Activated CD4-positive, alpha-beta T cell treated with anti-CD3 and anti-CD28 coated beads, Interleukin-2, Interleukin-4, amounts not matched to agents 100 ng/mL and 50 ng/mL, durations not matched to agents 16 hours and 8 hours (primary cell): ENCODE results near the gene MYH15.

Source experiments
- DNase-seq: peaks from one replicate; pipeline ENCODE4 v3.0.0-alpha.2; 2020; ENCODE audit warnings: low spot score

Gene MYH15

GRCh38 chr3:108510496-108510895 is at the start of gene MYH15:
MYH15 (minus strand) TSS chr3:108510596; CDS start chr3:108510530, 66 bp downstream.
- DNase-seq, result no peak

DNA sequence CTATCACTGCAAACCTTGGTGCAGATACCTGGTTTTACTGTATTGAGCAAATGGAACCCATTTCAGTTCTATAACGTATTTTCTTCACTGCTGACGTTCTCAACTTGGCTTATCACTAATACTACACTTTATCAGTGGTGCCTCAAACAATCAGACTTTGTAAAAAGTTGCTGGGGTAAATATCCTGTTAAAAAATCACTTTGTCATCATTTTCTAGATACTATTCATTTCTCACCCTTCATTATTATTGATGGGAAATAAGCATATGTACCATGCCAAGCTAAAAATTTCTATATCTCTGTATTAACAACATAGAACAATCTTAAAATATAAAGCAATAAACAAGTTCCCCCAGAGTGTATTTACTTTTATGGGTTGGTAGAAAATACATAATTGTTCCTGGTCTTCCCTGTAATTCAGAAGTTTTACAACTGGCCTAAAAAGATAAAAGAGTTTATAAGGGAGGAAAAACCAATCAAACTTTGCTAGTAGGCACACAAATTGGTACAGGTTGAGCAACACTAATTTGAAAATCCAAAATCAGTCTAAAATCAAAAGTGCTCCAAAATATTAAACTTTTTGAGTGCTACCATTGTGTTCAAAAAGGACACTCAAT is 45.7 kb upstream of the MYH15 start:
- no peak for DNase-seq

DNA sequence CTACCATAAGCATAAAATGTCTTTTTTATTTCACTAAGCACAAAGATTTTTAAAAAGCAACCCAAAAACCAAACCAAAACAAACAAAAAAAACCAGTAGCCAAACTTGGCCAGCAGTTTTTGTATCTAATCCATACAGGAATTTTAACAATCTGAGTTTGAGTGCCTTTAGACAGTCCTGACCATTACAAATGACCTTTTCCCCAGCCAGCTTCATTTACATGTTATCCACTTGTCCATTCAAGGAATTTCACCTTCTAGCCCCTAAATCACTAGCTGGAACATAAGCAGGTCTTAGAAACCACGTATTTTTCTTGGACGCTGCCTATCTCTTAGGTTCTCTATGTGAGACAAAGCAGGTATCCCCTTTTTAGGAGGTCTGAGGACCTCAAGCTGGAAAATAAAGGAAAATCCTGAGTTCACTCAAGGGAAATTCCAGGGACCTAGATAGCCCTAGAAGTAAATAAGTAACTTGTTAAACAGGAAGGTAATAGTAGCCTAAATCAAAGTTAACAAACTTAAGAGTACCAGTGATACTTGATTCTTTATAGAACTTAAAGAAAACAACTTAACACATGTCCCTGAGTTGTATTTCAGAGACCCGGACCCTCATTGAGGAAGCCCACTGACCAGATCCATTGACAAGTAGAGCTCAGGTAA is 44.6 kb upstream of the MYH15 start:
- DNase-seq, result no peak

DNA sequence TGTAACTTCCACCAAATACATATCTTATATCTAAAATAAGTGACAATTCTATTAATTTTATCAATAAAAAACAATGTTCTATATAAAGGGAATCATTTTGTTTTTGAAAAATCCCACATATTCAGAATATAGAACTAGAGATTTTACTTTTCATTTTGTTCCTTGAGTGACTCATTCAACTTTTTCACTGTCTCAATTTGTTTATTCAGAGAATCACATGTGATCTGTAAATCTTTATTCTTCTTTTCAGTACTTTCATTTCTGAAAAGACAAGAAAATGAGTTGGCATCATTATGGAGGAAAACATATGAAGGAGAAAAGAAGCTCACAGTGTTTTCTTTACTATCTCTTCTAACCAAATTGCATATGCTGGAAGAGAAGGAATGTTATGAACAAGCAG is 43.8 kb upstream of the MYH15 start:
- no peak for DNase-seq

GRCh38 chr3:108552267-108553159 is 42.1 kb upstream of the MYH15 start:
- peak; percentile 18 for DNase-seq

- DNase-seq, result no peak
Observed at GRCh38 chr3:108548886-108549285, 38.5 kb upstream of the MYH15 start.

DNA sequence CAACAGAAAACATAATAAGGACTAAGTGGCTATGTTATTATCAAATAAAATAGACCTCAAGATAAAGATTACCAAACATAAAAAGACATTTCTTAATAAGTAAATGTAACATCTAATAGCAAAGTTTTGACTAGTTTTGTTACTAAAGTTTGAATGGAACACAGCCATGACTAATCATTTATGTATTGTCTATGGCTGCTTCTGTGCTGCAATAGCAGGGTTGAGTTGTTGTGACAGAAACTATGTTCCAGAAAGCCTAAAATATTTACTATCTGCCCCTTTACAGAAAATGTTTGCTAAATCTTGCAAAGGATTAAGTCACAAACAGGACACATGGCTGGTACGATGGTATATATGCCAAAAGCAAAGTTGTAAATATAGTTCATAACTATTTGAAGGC is 37.9 kb upstream of the MYH15 start:
- DNase-seq, result no peak

DNA sequence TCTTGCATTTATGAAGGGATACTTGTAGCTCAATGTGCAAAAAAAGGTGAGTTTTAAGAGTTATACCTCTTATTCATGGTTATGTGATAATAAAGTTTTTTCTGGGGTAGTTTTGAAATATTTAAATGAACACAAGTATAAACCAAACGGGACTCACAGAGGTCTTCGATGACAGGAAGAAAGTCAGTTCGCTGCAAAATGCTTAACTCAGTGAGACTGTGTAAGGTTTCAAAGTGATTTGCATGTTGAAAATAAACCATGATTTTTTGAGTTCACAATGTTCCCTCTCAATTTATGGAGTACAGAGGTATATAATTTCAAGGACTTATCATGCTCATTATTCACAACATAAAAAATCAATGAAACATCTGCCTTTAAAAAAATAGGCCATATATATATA is 36.3 kb upstream of the MYH15 start:
- no peak for DNase-seq

GRCh38 chr3:108546247-108546646 is 35.9 kb upstream of the MYH15 start:
- DNase-seq, result no peak

DNA sequence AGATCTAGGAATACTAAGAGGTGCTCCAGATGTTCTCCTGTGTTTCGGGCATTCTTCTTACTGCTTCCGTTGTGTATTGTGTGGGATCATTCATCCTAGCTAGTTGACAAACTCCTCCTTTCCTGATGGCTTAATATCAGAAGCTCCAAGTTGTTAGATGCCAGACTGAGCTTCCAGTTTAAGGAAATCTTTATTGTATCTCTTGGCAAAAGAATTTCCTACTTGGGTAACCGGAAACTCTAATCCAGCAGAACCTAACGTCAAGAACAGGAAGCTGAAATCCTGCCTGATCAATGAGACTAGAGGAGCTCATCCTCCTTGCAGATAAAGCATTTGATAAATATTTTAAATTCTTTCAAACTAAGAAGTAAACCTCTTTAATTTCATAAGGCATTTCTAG is 27.7 kb upstream of the MYH15 start:
- DNase-seq, result no peak

- DNase-seq, result no peak
Observed at GRCh38 chr3:108528459-108529252, 18.3 kb upstream of the MYH15 start.

GRCh38 chr3:108527817-108528216 is 17.4 kb upstream of the MYH15 start:
- no peak for DNase-seq

DNA sequence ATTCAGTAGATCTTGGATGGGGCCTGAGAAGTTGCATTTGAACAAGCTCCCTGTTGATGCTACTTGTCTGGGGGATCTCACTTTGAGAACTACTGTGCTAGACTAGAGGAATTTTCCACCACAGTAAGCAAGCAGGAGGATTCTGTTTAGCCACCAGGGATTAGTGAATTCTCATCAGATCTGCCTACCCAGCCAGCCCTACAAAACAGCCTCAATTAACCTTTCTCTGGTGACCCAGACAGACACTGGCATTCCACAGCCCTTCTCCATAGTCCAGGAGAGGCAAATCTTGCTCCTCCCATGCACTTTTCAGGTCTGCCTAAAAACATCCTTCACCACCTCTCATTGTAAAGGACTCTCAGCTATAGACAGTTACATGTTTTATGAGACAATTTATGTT is 16.7 kb upstream of the MYH15 start:
- DNase-seq, result no peak

- DNase-seq, result no peak
Observed at GRCh38 chr3:108525971-108526370, 15.6 kb upstream of the MYH15 start.

DNA sequence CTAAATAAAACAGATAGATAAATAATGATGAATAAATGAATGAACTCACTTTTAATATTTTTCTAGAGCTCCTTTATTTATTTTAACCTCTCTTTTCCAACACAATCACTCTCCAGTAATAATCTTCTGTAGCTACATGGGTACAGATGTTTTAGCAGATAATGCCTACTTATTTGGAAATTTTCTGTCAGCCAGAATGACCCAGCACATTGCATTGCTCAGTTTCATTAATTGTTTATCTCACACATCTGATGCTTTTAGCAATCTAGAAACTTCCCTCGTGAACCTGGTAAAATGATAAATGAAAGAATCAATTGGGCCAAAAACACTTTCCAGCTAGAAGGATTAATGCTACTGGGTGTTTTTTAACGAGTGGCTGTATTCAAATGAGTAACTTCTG is 14.9 kb upstream of the MYH15 start:
- DNase-seq, result no peak

DNA sequence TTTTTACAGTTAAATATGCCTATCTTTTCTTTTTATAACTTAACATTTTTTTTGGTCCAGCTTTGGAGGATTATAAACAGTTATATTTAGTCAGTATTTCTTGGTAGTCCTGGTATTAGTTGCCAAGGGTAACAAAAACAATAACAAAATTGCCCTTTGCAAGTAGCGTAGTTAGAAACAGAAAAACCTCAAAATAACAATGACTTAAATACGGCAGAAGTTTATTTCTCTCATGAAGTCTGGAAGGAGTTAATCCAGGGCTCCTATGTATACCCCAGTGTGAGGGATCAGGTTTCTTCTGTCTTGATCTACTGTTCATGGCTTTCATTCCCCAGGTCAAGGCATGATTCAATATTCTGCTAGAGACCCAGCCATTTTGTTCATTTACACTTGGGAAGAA is 14.1 kb upstream of the MYH15 start:
- DNase-seq, result no peak

DNA sequence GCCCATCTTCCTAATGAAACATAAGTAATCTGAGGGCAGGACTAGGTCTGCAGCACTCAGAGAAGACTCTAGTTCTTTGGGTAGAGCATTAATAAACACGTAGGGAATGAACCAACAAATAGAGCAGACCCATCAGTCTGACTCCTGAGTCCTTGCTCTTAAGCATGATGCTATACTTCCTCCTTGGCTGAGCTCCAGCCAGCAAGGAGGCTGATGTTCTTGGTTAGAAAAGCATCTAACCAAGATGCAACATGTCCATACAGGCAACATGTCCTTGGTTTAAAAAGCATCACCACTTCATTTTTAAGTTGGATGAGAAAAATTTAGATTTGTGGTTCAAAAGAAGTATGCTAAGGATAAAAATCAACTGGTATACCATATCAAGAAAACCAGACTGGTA is 8.5 kb upstream of the MYH15 start:
- DNase-seq, result no peak

GRCh38 chr3:108516881-108517280 is 6.5 kb upstream of the MYH15 start:
- DNase-seq, result no peak

DNA sequence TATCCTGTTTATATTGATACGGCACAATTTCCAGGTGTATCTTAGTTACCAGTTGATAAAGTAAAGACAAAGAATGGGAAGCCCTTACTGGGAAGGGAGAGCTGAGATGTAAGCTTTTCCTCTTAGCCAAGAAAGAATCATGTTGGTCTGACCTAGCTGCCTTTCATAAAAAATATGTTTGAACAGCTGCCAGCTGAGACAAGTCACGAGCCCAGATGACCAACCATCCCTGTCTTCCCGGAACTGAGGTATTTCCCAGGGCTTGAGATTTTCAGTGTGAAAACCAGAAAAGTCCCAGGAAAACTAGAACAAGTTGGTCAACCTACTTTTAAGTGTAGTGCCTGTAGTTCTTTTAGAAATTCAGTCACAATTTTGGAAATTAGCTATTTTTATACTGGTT is 3.6 kb upstream of the MYH15 start:
- no peak for DNase-seq

DNA sequence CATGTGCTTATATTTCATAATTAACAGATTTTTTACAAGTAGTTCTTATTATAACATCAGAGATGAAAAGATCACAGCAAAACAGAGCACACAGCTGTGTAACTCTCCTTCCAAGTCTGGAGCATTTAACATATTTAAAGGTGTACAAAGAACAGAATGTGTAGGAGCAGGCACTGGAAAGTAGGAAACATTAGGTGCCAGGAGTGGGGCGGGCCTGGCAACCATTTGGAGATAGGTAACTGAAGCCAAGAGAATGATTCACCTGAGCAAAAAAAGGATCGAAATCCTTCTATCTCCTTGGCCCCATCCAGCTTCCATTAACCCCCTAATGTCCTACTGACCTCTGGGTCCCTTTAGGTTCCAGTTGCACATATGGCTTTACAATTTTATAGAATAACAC is 2.3 kb upstream of the MYH15 start:
- no peak for DNase-seq

DNA sequence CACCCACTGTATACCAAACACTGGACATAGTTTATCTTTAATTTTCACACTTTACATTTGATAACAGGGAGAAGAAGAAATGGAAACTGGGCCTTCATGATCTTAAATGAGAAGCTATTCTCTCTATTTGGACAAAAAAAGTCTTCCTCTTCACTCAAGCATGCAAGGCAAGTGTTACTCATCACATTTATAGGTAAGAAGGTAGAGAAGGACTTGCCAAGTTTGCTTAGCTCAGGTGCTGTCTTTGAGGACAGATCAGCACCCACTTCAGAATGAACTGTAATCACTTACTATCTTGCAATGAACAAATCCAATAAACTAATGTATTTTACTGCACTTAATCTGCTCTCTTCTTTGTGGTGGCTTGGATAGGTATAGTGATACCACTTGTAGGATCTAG is 1.1 kb upstream of the MYH15 start:
- DNase-seq, result no peak

GRCh38 chr3:108511055-108511454 is 659 bp upstream of the MYH15 start:
- no peak for DNase-seq
